ENCODE measurements around the gene CYP51A1.
A peak's percentile ranks its signal among the peaks of the same experiment; 100 is the strongest.
"Not testable (repeated sequence)": the region's sequence is repeated elsewhere in the genome, so short reads cannot be mapped to it uniquely, and the experiment has no call there.

Gene CYP51A1

GRCh38 chr7:92142791-92143190 lies 8.5 kb upstream of the CYP51A1 start:
- not testable (repeated sequence) for H3K4me1 Mint-ChIP-seq (ENCODE audit: low read depth in 2 of 2); H3K9me3 Mint-ChIP-seq; H3K27ac Mint-ChIP-seq; H3K4me3 Mint-ChIP-seq; DNase-seq; H3K27me3 Mint-ChIP-seq; H3K36me3 Mint-ChIP-seq (ENCODE audit: insufficient read depth); ATAC-seq (replicated peaks)

GRCh38 chr7:92141161-92141560 lies 6.9 kb upstream of the CYP51A1 start:
- Mint-ChIP-seq H3K36me3 (ENCODE audit: insufficient read depth) (no peaks in the 10 kb centered on the region), H3K9me3 (no peaks in the 10 kb centered on the region), H3K27ac (no peak overlapping the region), H3K27me3 (no peaks in the 10 kb centered on the region), H3K4me3 (no peak overlapping the region), H3K4me1 (ENCODE audit: low read depth in 2 of 2) (peaks cover 0 to under 1% of the 10 kb centered on the region in 2 donors)
- no peak for DNase-seq
- ATAC-seq (replicated peaks) = no peak

GRCh38 chr7:92137557-92137956 lies 3.3 kb upstream of the CYP51A1 start:
- H3K27ac Mint-ChIP-seq = no peak overlapping the region
- no peaks in the 10 kb centered on the region for H3K27me3 Mint-ChIP-seq
- ATAC-seq (replicated peaks) (no peak), DNase-seq (no peak)
- peaks cover 21% of the 10 kb centered on the region for H3K36me3 Mint-ChIP-seq (ENCODE audit: insufficient read depth)
- no peaks in the 10 kb centered on the region for H3K9me3 Mint-ChIP-seq
- peaks cover 11 to 12% of the 10 kb centered on the region in 2 donors for H3K4me1 Mint-ChIP-seq (ENCODE audit: low read depth in 2 of 2)
- H3K4me3 Mint-ChIP-seq = no peak overlapping the region

GRCh38 chr7:92135052-92135889 lies 994 bp upstream of the CYP51A1 start:
- Mint-ChIP-seq H3K4me3 (peak overlapping the region; percentile 90 to 98), H3K4me1 (ENCODE audit: low read depth in 2 of 2) (peaks cover 11 to 19% of the 10 kb centered on the region in 2 donors), H3K9me3 (no peaks in the 10 kb centered on the region), H3K36me3 (ENCODE audit: insufficient read depth) (peaks cover 21% of the 10 kb centered on the region), H3K27me3 (no peaks in the 10 kb centered on the region), H3K27ac (peak overlapping the region; percentile 96 to 99)
- DNase-seq = no peak
- ATAC-seq (replicated peaks) = no peak

GRCh38 chr7:92133737-92134270 lies 473 bp downstream of the CYP51A1 start:
- H3K27me3 Mint-ChIP-seq = no peaks in the 10 kb centered on the region
- no peaks in the 10 kb centered on the region for H3K9me3 Mint-ChIP-seq
- H3K27ac Mint-ChIP-seq = peak overlapping the region; percentile 96 to 99
- H3K4me3 Mint-ChIP-seq = peak overlapping the region; percentile 90 to 98
- peaks cover 24% of the 10 kb centered on the region for H3K36me3 Mint-ChIP-seq (ENCODE audit: insufficient read depth)
- ATAC-seq (replicated peaks) = peak; percentile 52
- DNase-seq = peak; percentile 58 to 65 (median 63)
- H3K4me1 Mint-ChIP-seq (ENCODE audit: low read depth in 2 of 2) = peaks cover 11 to 19% of the 10 kb centered on the region in 2 donors

- Mint-ChIP-seq H3K27me3 (no peaks in the 10 kb centered on the region), H3K4me1 (ENCODE audit: low read depth in 2 of 2) (peaks cover 11 to 19% of the 10 kb centered on the region in 2 donors), H3K4me3 (peak overlapping the region; percentile 90 to 98), H3K36me3 (ENCODE audit: insufficient read depth) (peaks cover 24% of the 10 kb centered on the region), H3K9me3 (no peaks in the 10 kb centered on the region), H3K27ac (peak overlapping the region; percentile 96 to 99)
- ATAC-seq (replicated peaks) = peak; percentile 43
- DNase-seq = no peak
Observed at GRCh38 chr7:92133133-92133736, 1.0 kb downstream of the CYP51A1 start.

GRCh38 chr7:92131764-92132330 lies 2.4 kb downstream of the CYP51A1 start:
- Mint-ChIP-seq H3K36me3 (ENCODE audit: insufficient read depth) (peaks cover 24% of the 10 kb centered on the region), H3K4me3 (no peak overlapping the region), H3K27ac (no peak overlapping the region), H3K4me1 (ENCODE audit: low read depth in 2 of 2) (peaks cover 11 to 19% of the 10 kb centered on the region in 2 donors), H3K27me3 (no peaks in the 10 kb centered on the region), H3K9me3 (no peaks in the 10 kb centered on the region)
- no peak for ATAC-seq (replicated peaks)
- no peak for DNase-seq

GRCh38 chr7:92131093-92131492 lies 3.2 kb downstream of the CYP51A1 start:
- no peaks in the 10 kb centered on the region for H3K9me3 Mint-ChIP-seq
- no peak overlapping the region for H3K4me3 Mint-ChIP-seq
- ATAC-seq (replicated peaks) (no peak), DNase-seq (no peak)
- no peaks in the 10 kb centered on the region for H3K27me3 Mint-ChIP-seq
- H3K27ac Mint-ChIP-seq = peak overlapping the region in 1 of 2 donors; percentile 2
- peaks cover 11 to 18% of the 10 kb centered on the region in 2 donors for H3K4me1 Mint-ChIP-seq (ENCODE audit: low read depth in 2 of 2)
- peaks cover 25% of the 10 kb centered on the region for H3K36me3 Mint-ChIP-seq (ENCODE audit: insufficient read depth)

- DNase-seq (no peak), ATAC-seq (replicated peaks) (no peak)
- Mint-ChIP-seq H3K4me1 (ENCODE audit: low read depth in 2 of 2) (peaks cover 0 to 5% of the 10 kb centered on the region in 2 donors), H3K27ac (no peak overlapping the region), H3K27me3 (no peaks in the 10 kb centered on the region), H3K9me3 (no peaks in the 10 kb centered on the region), H3K4me3 (no peak overlapping the region), H3K36me3 (ENCODE audit: insufficient read depth) (peaks cover 35% of the 10 kb centered on the region)
Observed at GRCh38 chr7:92121681-92122080, 12.6 kb downstream of the CYP51A1 start.

- Mint-ChIP-seq H3K4me1 (ENCODE audit: low read depth in 2 of 2) (peaks cover 0 to 4% of the 10 kb centered on the region in 2 donors), H3K4me3 (no peak overlapping the region), H3K27me3 (no peaks in the 10 kb centered on the region), H3K27ac (no peak overlapping the region), H3K9me3 (no peaks in the 10 kb centered on the region), H3K36me3 (ENCODE audit: insufficient read depth) (peaks cover 22% of the 10 kb centered on the region)
- ATAC-seq (replicated peaks) (no peak), DNase-seq (no peak)
Observed at GRCh38 chr7:92119213-92119759, 15.0 kb downstream of the CYP51A1 start.

GRCh38 chr7:92116949-92117348 lies 17.3 kb downstream of the CYP51A1 start:
- Mint-ChIP-seq H3K9me3 (no peaks in the 10 kb centered on the region), H3K27me3 (no peaks in the 10 kb centered on the region), H3K36me3 (ENCODE audit: insufficient read depth) (peaks cover 31% of the 10 kb centered on the region), H3K4me3 (no peak overlapping the region), H3K4me1 (ENCODE audit: low read depth in 2 of 2) (peaks cover 0 to 4% of the 10 kb centered on the region in 2 donors), H3K27ac (no peak overlapping the region)
- DNase-seq = no peak
- ATAC-seq (replicated peaks) = no peak

GRCh38 chr7:92115821-92116220 lies 18.5 kb downstream of the CYP51A1 start:
- no peaks in the 10 kb centered on the region for H3K9me3 Mint-ChIP-seq
- no peaks in the 10 kb centered on the region for H3K27me3 Mint-ChIP-seq
- H3K4me3 Mint-ChIP-seq = no peak overlapping the region
- peaks cover 0 to 4% of the 10 kb centered on the region in 2 donors for H3K4me1 Mint-ChIP-seq (ENCODE audit: low read depth in 2 of 2)
- H3K27ac Mint-ChIP-seq = no peak overlapping the region
- ATAC-seq (replicated peaks) (no peak), DNase-seq (no peak)
- peaks cover 30% of the 10 kb centered on the region for H3K36me3 Mint-ChIP-seq (ENCODE audit: insufficient read depth)

- no peaks in the 10 kb centered on the region for H3K9me3 Mint-ChIP-seq
- H3K27ac Mint-ChIP-seq = no peak overlapping the region
- H3K4me1 Mint-ChIP-seq (ENCODE audit: low read depth in 2 of 2) = peaks cover 0 to 4% of the 10 kb centered on the region in 2 donors
- ATAC-seq (replicated peaks) (no peak), DNase-seq (no peak)
- H3K27me3 Mint-ChIP-seq = no peaks in the 10 kb centered on the region
- H3K36me3 Mint-ChIP-seq (ENCODE audit: insufficient read depth) = peaks cover 51% of the 10 kb centered on the region
- H3K4me3 Mint-ChIP-seq = no peak overlapping the region
Observed at GRCh38 chr7:92110857-92111256, 23.4 kb downstream of the CYP51A1 start.

Data from effector memory CD8-positive, alpha-beta T cell (primary cell).